A673 (cell line): ENCODE results near the gene BRSK1.

Source experiments
- CTCF ChIP-seq: fragments of 300-800, 200-600 bp; sonication (generic); conservative IDR thresholded peaks from 2 replicates; pipeline ENCODE4 v1.5.1; 2017; ENCODE audit warnings: low read depth, mild to moderate bottlenecking, antibody characterized with exemption, low read length, moderate library complexity, mixed read lengths
- EZH2 ChIP-seq: fragments of 200-600 bp; sonication (generic); IDR thresholded peaks from 2 replicates; pipeline ENCODE4 v1.6.1; 2017; ENCODE audit warnings: borderline replicate concordance, low read depth, mild to moderate bottlenecking, mixed read lengths, antibody characterized with exemption, low read length; ENCODE audit not compliant: poor library complexity, severe bottlenecking

- TF ChIP-seq EZH2 (no peak), CTCF (no peak)
Observed at GRCh38 chr19:55305983-55306562, 22.3 kb downstream of the BRSK1 start.
